Ureter (tissue), 1 donor: ENCODE results near the gene RSPH3. TPM values are rescaled to one million over a fixed set of nuclear protein-coding genes. Genes with fewer than 3 reads are reported as not detected.
"Not testable (repeated sequence)": the region's sequence is repeated elsewhere in the genome, so short reads cannot be mapped to it uniquely, and the experiment has no call there.

Experiments
- DNase-seq: peaks from one replicate; pipeline ENCODE4 v3.0.0-alpha.2; 2020; ENCODE audit warnings: low spot score
- total RNA-seq: library from RNA; stranded (reverse); gene quantifications from one replicate; pipeline ENCODE4 v1.2.4, GENCODE V29; 2023
- donor health status: DM: yes; HTN: yes; CAD: no.

Gene RSPH3
- total RNA-seq, 1 donor from 2014 or later = 15.0 TPM

GRCh38 chr6:159025224-159025623, 25.2 kb upstream of the RSPH3 start:
- not testable (repeated sequence) for DNase-seq

- DNase-seq = no peak
Measured at GRCh38 chr6:159023893-159024292, 23.9 kb upstream of the RSPH3 start.

DNA sequence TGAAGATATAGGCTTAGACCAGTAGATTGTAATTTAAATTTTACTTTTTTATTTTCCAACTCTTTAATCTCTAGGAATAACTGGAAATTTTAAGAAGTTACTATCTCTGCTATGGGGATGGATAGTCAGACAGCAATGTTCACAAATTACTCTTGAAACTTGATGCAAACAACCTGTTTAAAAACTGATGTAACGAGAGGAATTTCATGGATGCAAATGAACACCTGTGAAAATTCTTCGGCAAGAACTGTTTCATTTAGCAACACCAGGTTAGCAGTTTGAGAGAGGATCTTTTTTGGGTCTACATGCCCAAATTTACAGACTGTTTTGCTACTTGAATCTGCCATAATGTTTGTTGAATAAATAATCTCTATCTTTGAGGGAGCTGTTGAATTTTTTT, 20.0 kb upstream of the RSPH3 start:
- DNase-seq = no peak

- DNase-seq = no peak
Measured at GRCh38 chr6:159017757-159018559, 18.0 kb upstream of the RSPH3 start.

GRCh38 chr6:159014406-159014805, 14.4 kb upstream of the RSPH3 start:
- DNase-seq = no peak

DNA sequence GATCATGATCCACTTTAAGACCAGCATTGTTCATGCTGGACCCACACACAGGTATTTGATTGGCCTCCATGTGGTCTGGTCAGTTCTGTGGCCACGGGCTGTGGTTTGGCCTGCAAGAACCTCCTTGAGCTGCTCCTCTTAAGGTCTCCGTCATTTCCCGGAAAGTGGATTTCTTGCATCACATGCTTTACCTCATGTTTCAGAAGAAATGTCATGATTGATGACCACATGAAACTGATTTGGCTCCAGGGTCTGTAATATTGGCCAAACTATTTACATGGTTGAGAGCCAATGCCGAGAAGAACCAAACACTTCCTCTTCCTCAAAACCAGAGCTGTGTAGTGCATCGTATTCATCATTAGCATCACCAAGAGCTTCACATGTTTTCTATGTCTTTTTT, 13.2 kb upstream of the RSPH3 start:
- DNase-seq = no peak

GRCh38 chr6:159012201-159012600, 12.2 kb upstream of the RSPH3 start:
- DNase-seq = no peak

DNA sequence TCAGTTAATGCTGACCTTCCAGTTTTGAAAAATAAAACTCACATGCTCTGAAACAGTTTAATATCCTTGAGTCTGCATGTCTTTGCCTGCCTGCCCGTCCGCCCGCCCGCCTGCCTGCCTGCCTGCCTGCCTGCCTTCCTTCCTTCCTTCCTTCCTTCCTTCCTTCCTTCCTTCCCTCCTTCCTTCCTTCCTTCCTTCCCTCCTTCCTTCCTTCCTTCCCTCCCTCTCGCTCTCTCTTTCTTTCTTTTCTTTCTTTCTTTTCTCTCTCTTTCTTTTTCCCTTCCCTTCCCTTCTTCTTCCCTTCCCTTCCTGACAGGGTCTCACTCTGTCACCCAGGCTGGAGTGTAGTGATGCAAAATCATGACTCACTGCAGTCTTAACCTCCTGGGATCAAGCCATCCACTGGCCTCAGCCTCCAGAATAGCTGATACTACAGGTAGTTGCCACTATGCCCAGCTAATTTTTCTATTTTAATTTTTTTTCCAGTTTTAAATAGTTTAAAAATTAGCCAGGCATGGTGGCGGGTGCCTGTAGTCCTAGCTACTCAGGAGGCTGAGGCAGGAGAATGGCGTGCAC, 10.1 kb upstream of the RSPH3 start:
- not testable (repeated sequence) for DNase-seq

- no peak for DNase-seq
Measured at GRCh38 chr6:159008656-159009288, 8.8 kb upstream of the RSPH3 start.

- DNase-seq = no peak
Measured at GRCh38 chr6:159007510-159007909, 7.5 kb upstream of the RSPH3 start.

DNA sequence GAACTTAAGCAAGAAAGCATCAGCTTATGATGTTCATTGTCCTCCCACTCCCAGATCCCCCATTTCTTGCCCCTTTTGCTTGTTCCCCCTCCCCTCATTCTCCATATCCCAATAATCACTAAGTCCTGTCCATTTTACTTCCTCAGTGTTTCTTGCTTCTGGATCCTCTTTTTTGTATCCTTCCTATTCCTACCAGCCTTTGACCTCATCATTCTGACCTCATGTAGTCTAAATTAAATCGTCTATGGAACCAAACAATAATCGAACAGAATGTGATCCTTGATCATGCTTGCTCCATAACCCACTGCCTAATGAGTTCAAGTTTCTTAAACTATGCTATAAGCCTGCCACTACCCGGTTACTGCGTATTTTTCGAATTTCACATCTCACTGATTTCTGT, 5.4 kb upstream of the RSPH3 start:
- no peak for DNase-seq

- DNase-seq = no peak
Measured at GRCh38 chr6:159004592-159004991, 4.6 kb upstream of the RSPH3 start.

GRCh38 chr6:159002432-159003155, 2.6 kb upstream of the RSPH3 start:
- DNase-seq = no peak

DNA sequence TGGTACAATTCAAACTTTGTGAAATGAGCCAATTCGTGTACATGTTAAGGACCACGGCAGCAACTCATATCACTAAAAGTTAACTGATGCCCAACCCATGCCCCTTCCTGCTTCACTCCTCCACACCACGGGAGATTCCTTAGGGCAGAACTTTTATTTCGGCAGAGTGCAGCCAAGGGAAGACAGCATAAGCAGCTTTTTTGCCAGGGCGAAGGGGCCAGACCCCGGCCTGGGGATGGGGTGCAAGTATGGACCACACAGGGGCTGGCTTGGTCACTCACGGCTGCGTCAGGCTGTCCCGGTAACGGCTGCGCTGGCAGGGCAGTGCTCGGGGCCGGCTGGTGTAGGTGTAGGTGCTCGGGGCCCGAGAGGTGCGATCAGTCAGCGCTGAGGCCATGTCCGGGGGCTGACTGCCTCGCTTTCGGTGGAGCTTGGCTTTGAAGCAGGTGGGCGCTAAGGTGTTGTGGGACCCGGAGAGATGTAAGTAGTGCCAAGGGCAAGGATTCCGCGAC, 792 bp downstream of the RSPH3 start:
- DNase-seq = no peak

DNA sequence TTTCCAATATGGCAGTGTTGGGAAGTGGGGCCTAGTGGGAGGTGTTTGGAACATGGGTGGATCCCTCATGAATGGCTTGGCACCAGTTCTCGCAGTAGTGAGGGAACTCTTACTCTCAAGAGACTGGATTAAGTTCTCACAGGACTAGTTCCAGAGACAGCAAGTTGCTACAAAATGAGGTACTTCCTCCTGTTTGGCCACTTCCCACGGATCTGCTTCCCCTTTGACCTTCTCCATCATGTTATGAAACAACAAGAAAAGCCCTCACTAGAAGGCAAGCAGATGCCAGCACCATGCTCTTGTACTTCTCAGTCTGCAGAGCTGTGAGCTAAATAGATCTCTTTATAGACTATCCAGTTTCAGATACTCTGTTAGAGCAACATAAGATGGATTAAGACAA, 3.1 kb downstream of the RSPH3 start:
- DNase-seq = no peak

DNA sequence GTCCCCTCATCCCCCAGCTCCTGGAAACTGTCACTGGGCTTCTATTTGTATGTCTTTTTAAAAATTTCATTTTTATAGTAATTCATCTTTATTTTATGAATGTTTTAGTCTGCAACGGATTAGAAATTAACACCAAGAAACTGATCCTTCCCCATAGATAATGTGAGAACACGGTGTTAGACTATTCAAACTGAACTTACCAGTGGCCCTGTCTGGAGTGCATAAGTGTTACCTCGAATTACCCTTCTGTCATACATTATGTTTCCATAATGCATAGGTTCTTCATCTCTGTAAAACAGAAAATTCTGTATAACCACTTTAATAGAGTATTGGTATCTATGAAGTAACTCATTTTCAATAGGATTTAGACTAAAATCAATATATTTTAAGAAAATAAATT, 6.4 kb downstream of the RSPH3 start:
- no peak for DNase-seq

- DNase-seq = no peak
Measured at GRCh38 chr6:158991017-158991723, 8.8 kb downstream of the RSPH3 start.

GRCh38 chr6:158989711-158990110, 10.3 kb downstream of the RSPH3 start:
- DNase-seq = not testable (repeated sequence)

DNA sequence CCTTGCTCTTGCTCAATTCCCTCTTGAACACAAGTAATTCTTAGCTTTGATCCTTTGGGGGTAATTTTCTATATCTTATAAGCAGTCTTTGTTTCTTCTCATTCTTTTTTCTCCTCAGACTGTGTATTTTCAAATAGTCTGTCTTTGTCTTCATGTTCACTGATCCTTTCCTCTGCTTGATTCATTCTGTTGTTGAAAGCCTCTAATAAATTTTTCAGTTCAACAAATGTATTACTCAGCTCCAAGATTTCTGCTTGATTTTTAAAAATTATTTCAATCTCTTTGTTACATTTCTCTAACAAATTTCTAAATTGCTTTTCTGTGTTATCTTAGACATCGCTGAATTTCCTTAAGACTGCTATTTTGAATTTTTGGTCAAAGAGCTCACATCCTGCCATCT, 11.5 kb downstream of the RSPH3 start:
- DNase-seq = no peak

GRCh38 chr6:158987657-158988056, 12.3 kb downstream of the RSPH3 start:
- DNase-seq = no peak

DNA sequence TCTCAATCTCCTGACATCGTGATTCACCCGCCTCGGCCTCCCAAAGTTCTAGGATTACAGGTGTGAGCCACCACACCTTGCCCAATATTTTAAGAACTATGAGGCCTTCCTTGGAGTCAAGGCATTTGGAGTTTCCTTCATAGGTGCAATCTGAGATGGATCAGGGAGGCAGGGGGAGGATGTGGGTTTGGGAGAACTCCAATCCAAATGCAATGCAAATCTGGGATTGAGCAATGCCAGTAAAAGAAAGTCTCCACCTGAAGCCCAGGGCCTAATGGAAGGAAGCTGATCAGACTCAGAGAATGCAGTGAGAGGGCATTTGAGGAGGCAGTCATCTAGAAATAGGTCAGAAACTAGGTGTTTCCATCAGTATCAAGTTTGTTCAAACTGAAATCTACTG, 21.2 kb downstream of the RSPH3 start:
- no peak for DNase-seq

- no peak for DNase-seq
Measured at GRCh38 chr6:158977382-158977781, 22.6 kb downstream of the RSPH3 start.
